Measurements from ENCODE around the gene CDC42SE1. TPM values are rescaled to one million over a fixed set of nuclear protein-coding genes. Genes with fewer than 3 reads are reported as not detected.
"Not testable (repeated sequence)": the region's sequence is repeated elsewhere in the genome, so short reads cannot be mapped to it uniquely, and the experiment has no call there.

CDC42SE1 gene, protein sequence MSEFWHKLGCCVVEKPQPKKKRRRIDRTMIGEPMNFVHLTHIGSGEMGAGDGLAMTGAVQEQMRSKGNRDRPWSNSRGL
- 27.2 TPM for total RNA-seq
- long read RNA-seq, transcript CDC42SE1-201 (5 exons, 3,045 nt), result major isoform, 12 of 23 reads
- long read RNA-seq, partial matches to known transcripts, result 2 of 23 reads
- long read RNA-seq, other reads (novel, unspliced or antisense), result 8 of 23 reads

DNA sequence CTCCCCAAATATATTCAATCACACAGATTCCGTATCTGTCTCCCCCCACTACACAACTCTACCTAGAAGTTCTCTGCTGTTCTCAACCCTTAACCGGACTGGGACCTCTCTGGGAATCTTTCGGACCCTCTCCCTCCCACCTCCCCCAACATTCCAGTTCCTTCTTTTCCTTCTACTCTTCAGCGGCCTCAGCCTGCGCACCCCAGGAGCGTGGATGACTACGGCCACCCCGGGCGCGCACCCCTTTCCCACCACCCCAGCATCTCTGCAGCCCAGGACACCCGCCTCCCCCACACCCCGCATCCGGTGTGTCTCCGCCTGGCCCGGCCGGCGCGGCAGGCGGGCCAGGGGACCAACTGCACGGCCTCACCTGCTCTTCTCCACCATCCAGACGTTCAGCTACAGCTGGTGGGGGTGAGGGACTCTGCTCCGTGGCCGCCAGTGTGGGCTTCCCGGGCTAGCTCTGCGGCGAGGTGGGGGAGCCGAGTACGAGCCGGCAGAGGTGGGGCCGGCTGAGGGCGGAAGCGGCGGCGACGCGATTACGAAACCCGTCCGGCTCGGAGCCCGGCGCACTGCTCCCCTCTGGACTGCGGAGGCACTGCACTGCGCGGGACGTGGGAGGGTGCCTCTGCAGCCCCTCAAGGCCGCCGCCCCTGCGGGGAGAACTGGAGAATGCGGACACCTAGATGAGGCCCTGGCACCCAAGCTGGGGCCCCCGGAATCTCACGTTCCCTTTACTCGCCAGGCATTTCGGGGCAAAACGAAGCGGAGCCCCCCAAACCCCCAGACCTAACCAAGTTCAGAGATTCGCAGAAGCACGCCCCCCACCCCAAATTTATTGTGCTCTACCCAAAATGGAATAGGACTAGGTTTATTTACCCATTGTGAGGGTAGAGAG lies at the start of gene CDC42SE1:
Gene CDC42SE1 (minus strand): TSS at position 514 of the 898 bp plus-strand sequence. CDS start 3,892 bp downstream, outside the sequence.
- DNase-seq (peak; percentile 93), ATAC-seq (peak; percentile 92)
- intact Hi-C loops (cut with micrococcal nuclease), result no loop called here

DNA sequence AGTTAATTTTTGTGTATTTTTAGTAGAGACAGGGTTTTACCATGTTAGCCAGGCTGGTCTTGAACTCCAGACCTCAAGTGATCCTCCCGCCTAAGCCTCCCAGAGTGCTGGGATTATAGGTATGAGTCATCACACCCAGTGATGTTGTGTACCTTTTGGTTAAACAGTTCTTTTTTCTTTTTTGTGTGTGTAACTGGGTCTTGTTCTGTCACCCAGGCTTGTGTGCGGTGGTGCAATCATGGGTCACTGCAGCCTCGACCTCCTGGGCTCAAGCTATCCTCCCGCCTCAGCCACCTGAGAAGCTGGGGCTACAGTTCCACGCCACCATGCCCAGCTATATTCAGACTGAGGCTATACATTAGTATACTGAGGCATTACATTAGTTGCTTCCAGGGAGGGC lies 48.9 kb upstream of the CDC42SE1 start:
- ATAC-seq (no peak), DNase-seq (no peak)
- intact Hi-C loops (cut with micrococcal nuclease), result no loop called here

DNA sequence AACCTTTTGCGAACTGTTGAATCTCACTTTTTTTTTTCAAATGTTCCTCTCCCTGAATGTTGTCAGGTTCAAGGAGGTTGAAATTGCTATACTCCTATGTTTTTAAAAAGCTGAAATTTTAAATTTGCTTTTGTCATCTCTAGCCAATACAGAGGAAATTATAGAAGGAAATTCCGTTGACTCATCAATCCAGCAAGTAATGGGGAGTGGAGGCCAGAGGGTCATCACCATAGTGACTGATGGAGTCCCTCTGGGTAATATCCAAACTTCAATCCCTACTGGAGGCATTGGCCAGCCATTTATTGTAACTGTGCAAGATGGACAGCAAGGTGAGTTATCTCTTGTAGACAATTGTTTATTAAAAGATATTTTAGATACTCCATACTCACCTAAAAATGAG lies 47.5 kb upstream of the CDC42SE1 start:
- DNase-seq (no peak), ATAC-seq (no peak)
- intact Hi-C loops (cut with micrococcal nuclease), result no loop called here

DNA sequence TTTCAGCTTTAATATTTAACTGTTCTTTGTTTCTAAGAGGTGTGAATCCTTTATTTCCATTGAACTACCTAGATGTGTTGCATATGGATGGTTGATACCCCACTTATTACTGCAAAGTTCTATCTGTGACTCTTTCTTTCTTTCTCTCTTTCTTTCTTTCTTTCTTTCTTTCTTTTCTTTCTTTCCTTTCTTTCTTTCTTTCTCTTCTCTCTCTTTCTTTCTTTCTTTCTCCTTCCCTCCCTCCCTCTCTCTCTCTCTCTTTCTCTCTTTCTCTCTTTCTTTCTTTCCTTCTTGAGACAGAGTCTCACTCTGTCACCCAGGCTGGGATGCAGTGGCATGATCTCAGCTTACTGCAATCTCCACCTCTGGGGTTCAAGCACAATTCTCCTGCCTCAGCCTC lies 45.2 kb upstream of the CDC42SE1 start:
- intact Hi-C loops (cut with micrococcal nuclease), result no loop called here
- no peak for DNase-seq
- ATAC-seq, result no peak

DNA sequence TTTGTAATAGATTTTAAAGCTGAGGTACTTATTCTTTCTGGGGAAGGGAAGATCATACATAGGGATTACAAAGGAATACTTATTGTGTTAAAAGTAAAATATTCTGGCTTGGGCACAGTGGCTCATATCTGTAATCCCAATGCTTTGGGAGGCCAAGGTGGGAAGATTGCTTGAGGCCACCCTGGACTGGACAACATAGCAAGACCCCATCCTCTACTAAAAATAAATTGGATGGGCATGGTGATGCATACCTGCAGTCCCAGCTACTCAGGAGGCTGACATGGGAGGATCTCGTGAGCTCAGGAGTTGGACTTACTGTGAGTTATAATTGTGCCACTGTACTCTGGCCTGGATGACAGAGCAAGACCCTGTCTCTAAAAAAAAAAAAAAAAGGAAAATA lies 38.7 kb upstream of the CDC42SE1 start:
- intact Hi-C loops (cut with micrococcal nuclease), result loop anchor here (5.0 kb wide), 1 partner anchor 59 kb away; the partner anchor contains the start of gene TNFAIP8L2
- ATAC-seq, result no peak
- no peak for DNase-seq

DNA sequence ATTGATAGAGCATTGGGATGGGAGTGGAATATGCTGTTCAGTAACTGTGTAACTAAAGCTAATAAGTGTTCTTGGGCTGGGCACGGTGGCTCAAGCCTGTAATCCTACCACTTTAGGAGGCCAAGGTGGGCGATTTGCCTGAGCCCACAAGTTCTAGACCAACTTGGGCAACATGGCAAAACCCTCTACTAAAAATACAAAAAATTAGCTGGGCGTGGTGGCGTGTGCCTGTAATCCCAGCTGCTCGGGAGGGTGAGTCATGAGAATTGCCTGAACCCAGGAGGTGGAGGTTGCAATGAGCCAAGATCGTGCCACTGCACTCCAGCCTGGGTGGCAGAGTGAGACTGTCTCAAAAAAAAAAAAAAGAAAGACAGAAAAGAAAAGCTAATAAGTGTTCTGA lies 38.0 kb upstream of the CDC42SE1 start:
- not testable (repeated sequence) for ATAC-seq, DNase-seq
- intact Hi-C loops (cut with micrococcal nuclease), result loop anchor here (5.0 kb wide), 1 partner anchor 60 kb away; the partner anchor contains the start of gene TNFAIP8L2

DNA sequence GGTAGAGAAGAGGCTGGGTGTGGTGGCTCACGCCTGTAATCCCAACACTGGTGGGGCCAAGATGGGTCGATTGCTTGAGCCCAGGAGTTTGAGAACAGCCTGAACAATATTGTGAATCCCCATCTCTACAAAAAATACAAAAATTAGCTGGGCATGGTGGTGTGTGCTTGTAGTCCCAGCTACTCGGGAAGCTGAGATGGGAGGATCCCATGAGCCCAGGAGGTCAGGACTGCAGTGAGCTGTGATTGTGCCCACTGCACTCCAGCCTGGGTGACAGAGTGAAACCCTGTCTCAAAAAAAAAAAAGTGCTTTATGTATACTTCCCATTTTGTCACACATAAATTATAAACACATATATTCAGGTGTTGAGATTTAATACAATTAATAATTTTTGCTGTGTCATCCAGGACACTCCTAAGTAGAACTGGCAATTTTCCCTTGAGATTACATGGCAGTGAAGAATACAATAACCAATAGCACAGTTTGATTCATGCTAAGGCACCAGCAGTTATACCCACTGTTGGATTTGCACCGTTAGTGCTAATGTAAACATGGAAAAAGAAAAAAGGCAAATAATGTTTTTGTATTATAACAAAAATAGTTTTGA lies 26.6 kb upstream of the CDC42SE1 start:
- ATAC-seq (no peak), DNase-seq (no peak)
- intact Hi-C loops (cut with micrococcal nuclease), result no loop called here

DNA sequence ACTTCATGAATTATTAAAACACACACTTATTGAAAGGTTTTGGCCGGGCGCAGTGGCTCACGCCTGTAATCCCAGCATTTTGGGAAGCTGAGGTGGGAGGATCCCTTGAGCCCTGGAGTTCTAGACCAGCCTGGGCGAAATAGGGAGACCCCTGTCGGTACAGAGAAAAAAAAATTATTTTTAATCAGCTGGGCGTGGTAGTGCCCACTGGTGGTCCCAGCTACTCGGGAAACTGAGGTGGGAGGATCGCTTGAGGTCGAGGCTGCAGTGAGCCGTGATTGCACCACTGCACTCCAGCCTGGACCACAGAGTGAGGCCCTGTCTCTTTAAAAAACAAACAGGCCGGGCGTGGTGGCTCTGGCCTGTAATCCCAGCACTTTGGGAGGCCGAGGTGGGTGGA lies 12.8 kb upstream of the CDC42SE1 start:
- intact Hi-C loops (cut with micrococcal nuclease), result no loop called here
- no peak for DNase-seq
- no peak for ATAC-seq

DNA sequence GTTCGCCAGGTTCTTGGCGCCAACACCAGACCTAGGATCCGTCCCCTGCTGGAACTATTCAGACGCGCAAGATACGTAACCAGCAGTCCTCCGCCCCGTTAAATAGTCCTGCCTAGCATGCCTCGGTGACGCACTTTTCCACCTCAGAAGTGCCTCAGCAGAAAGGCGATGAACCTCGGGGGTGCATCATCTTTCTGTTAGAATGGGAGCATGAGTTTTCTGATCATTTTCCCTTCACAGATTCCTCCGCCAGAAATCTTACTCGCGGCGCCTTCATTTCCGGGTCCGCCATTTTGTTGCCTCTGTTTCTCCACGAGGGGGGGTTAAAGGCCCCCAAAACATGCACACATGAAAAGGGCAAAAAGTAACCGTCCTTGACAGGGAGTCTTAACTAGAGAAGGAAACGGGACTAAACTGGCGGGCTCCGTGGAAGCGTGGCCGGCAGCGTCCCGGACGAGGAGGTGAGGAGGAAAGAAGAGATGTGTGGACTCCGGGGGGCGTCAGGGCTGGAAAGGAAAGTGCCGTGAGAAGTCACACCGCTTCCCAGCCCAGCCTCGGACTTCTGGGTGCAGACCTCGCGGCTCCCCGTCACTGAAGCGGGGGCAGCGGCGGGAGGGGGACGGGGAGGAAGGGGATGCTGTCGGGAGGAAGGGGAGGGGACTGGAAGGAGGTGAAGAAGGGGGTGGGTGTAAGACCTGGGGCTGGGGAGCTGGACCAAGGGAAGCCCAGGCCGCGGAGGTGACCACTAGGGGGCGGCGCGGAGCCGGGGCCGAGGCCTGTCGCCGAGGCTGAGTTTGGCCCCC lies 11.3 kb upstream of the CDC42SE1 start, which contains the start of gene GABPB2:
Gene GABPB2 (plus strand): TSS at position 288 of the 803 bp plus-strand sequence. CDS start 17,429 bp downstream, outside the sequence.
- peak; percentile 94 for ATAC-seq
- intact Hi-C loops (cut with micrococcal nuclease), result no loop called here
- DNase-seq, result peak; percentile 95

DNA sequence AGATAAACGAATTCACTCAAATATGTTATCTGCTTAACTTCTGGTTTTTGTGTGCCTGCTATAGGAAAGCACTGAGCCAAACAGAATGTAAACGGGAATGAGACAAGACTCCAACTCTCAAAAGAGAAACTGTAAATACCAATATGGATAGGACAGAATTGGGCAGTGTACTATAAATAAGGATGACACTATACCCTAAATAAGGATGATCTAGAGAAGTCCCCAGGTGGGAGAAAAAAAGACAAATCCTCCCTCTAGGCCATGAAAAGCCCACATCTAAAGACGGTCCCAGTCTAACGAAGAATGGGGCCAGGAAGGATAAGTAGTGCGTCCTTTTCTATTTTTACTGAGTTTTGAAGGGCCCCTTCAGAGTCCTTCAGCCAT lies 9.7 kb upstream of the CDC42SE1 start:
- intact Hi-C loops (cut with micrococcal nuclease), result no loop called here
- DNase-seq (no peak), ATAC-seq (no peak)

DNA sequence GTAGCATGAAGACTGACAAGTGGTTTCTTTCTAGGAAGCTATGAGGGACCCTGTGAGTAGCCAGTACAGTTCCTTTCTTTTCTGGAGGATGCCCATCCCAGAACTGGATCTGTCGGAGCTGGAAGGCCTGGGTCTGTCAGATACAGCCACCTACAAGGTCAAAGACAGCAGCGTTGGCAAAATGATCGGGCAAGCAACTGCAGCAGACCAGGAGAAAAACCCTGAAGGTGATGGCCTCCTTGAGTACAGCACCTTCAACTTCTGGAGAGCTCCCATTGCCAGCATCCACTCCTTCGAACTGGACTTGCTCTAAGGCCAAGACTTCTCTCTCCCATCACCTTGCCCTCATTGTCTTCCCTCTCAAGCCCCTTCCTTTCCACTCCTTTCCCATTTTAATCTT lies 7.8 kb upstream of the CDC42SE1 start:
- no peak for DNase-seq
- intact Hi-C loops (cut with micrococcal nuclease), result no loop called here
- ATAC-seq, result no peak

DNA sequence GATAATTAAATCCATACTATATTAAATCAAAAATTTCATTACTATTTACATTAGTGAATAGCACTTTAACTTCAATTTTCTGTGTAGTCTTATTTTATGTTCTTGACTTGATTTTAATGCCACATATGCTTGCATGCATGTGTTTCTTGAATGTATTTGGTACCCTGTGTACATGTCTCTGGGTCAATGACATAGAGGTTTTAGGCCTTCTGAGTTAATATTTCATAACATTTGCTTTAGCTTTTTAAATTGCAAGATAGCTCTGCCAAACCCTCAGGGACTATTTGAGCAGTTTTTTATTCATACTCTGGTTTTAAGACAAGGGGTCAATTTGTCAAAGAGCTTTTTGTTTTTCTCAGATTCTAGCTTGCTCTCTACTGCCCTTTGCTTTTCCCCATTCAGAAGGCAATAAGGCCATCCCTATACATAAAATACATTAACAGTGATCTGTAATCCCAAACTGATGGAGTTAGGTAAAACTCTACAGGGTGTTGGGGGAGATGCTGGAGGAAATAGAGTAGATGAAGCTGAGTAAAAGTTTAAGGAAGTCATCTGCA lies 5.7 kb upstream of the CDC42SE1 start:
- intact Hi-C loops (cut with micrococcal nuclease), result no loop called here

DNA sequence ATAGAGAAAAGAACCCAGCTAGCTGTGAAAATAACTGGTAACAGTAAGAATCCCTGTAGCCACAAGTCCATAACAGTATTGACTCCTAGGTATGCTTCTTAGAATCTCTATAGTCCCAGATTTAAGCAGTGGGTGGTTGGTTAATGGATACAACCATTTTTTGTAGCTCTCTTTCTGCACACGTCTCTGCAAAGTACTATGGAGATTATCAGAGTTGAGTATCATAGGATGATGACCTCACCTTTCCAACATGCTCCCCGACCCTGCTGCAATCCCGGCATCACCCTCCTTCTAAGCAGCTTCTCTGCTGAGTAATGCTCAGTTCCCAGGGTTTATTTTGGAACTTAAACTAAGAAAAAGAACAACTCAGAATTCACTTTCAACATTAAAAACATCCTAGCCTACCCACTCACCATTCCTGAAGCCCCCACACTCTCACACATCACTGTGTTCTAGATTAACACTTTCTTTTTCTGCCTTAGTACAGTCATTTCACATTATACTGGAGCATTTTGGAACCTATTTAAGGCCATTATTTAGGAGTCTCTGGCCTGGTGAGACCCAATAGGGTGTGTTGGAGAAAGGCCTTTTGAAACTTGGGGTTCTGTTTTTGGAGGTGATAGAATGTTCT lies 3.4 kb upstream of the CDC42SE1 start:
- intact Hi-C loops (cut with micrococcal nuclease), result no loop called here
- ATAC-seq (no peak), DNase-seq (no peak)

More for the DNA sequence above, 5.7 kb upstream of the CDC42SE1 start:
- DNase-seq (no peak), ATAC-seq (no peak)

DNA sequence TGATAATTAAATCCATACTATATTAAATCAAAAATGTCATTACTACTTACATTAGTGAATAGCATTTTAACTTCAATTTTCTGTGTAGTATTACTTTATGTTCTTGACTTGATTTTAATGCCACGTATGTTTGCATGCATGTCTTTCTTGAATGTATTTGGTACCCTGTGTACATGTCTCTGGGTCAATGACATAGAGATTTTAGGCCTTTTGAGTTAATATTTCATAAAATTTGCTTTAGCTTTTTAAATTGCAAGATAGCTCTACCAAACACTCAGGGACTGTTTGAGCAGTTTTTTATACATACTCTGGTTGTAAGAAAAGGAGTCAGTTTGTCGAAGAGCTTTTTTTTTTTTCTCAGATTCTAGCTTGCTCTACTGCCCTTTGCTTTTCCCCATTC lies 2.3 kb upstream of the CDC42SE1 start:
- DNase-seq (no peak), ATAC-seq (no peak)
- intact Hi-C loops (cut with micrococcal nuclease), result no loop called here

DNA sequence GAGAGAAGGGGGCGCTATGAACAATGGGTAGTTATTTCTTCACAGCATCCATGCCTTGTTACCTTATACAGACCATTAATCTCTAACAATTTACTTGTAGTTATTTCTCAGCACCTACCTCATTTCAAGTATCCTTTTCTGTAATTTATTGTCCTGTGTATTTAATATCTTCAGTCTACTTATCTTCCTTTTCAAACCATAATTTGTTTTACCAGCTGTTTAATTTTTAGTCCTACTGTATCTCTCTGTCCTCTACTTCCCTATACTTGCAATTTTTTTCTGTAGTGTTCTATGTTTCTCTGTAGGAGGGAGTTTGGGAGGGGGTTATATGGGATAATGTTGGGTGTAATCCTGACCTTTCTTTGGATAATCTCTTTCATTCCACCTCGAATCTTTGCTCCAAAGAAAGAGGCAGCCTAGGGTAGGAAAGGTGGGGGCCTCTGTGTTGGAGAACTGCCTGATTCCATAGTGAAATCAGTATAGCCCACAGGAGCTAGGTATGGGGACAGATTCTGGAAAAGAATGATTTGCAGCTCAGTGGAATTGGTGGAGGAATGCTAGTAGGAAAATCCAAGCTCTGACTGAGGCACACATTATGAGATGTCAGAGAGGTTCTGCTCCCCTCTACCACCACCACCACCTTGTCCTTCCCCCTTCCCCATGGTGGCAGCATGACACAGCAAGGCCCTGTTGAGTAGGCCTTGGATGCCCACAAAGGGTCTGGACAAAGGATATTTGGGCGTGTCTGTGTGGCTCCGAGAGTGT lies 1.4 kb upstream of the CDC42SE1 start:
- ATAC-seq (no peak), DNase-seq (no peak)
- intact Hi-C loops (cut with micrococcal nuclease), result no loop called here

DNA sequence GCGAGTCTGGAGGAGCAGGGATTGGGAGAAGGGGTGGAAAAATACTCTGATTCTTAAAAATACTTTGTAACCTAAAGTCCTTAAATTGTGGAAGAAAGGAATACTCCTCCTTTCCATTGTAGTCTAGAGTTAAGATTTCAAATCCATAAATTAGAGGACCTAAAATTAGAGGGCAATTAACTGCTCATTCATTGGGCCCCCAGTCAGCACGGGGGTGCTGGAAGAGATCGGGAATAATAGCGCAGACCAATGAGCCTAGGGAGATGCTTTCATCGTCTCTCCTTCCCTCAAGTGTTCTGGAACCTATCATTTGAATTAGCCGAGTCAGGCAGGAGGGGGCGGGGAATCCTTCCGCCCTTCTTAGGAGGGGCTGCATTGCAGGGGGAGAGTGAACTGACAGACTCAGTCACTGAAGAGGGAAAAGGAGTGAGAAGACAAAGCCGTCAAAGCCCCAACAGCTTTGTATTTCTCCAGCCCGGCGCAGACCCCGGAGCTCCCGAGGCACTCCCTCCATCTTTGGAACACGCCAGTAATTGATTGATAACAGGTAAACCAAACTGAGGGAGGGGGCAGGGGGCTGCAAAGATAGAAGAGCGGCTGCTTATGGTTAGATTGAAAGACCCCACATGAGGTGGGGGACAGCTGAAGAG lies 710 bp upstream of the CDC42SE1 start, which contains the start of gene MLLT11:
Gene MLLT11 (plus strand): TSS at position 391 of the 650 bp plus-strand sequence. CDS start 6,828 bp downstream, outside the sequence.
- peak; percentile 50 for DNase-seq
- ATAC-seq, result peak; percentile 64
- intact Hi-C loops (cut with micrococcal nuclease), result no loop called here

DNA sequence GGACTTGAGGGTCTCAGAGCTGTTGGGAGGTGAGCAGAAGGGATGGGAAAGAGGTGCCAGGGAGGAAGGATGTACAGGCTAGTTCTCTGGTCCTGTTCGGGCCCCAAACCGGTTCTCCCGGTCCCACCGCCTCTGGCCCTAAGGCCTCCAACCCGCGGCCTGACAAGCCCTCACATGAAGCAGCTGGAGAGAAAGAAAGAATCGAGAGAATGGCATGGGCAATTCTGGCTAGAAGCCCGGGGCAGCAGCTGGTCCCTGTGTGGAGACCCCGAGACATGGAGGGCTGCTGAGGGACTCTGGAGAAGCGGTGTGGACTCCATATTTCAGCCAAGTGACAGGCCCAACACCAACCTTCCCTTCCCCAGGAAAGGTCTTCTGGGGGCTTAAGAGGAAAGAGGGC lies 730 bp downstream of the CDC42SE1 start:
- ATAC-seq (peak; percentile 3), DNase-seq (no peak)
- intact Hi-C loops (cut with micrococcal nuclease), result no loop called here
